Lung microvascular endothelial cell (primary cell): ENCODE measurements around the gene OR6N2. TPM values are rescaled to one million over a fixed set of nuclear protein-coding genes. Genes with fewer than 3 reads are reported as not detected.
A peak's percentile ranks its signal among the peaks of the same experiment; 100 is the strongest.

Experiments
- DNase-seq, 2 donors: peaks; one replicate each; pipeline versions ENCODE4 v3.0.0 to v3.0.0-alpha.2; 2010; ENCODE audit warnings: low read depth in 2 of 2
- total RNA-seq: library from RNA; depleted of rRNA; stranded (reverse); fragments of >200 nt; gene quantifications from 2 replicates; pipeline ENCODE4 v1.2.1, GENCODE V29; 2014

Gene OR6N2, protein sequence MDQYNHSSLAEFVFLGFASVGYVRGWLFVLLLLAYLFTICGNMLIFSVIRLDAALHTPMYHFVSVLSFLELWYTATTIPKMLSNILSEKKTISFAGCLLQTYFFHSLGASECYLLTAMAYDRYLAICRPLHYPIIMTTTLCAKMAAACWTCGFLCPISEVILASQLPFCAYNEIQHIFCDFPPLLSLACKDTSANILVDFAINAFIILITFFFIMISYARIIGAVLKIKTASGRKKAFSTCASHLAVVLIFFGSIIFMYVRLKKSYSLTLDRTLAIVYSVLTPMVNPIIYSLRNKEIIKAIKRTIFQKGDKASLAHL
- not detected in 2 replicates for total RNA-seq

DNA sequence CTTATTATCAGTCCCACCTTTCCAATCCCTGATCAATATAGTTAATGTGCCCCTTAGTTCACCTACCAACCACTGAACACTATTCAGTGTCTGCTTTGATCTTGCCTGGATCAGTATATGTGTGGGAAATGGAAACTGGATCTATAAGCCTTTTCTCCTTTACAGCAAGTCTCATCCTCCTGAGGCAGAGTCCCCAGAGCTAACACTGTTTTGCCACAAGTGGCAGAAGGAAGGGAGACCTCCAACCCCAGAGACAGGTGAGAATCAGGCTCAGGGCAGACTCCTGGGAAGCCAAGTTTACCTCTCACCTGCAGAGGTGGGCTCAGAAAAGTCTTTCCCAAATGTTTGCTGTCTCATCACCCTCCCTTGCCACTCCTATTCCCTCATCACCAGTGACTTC lies at the start of gene OR6N2:
OR6N2 (minus strand) TSS at position 101 of the 400 bp plus-strand sequence. CDS start 3,569 bp downstream, outside the sequence.
- DNase-seq, result no peak

DNA sequence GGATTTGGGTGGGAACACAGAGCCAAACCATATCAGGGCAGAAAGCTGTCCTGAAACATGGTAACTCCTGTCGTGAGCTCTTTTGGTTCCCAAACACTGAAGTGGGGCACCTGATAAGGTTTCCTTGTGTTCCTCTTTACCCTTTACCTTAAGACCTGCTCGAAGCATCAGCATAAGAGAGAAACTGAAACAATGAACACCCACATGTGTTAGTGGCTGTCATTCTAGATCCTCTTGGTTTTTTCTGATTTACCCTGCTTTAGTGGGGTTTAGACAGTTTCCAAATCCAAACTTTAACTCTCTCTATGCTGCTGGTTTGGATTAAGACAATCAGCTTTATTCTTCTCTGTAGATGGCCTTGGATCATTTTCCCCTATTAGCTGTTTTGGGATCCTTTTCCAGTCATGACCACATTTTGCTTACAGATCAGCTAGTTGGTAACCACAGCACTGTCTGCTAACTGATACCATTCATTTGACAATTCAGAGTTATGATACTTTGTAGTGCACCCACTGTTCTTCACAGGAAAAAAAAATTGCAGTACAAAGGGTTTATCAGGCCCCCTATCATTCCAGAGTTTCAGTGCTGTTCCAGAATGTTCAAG lies 49.2 kb upstream of the OR6N2 start:
- DNase-seq, result no peak

DNA sequence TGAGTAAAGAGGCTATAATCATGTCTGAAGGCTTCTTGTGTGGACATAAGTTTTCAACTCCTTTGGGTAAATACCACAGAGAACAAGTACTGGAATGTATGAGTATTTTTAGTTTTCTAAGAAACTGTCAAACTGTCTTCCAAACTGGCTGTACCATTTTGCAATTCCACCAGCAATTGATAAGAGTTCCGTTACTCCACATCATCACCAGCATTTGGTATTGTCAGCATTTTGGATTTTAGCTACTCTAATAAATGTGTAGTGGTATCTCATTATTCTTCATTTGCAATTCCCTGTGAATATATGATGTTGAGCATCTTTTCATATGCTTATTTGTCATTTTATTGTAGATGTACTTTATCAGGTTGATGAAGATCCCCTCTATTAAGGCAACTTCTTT lies 40.7 kb upstream of the OR6N2 start:
- no peak for DNase-seq

DNA sequence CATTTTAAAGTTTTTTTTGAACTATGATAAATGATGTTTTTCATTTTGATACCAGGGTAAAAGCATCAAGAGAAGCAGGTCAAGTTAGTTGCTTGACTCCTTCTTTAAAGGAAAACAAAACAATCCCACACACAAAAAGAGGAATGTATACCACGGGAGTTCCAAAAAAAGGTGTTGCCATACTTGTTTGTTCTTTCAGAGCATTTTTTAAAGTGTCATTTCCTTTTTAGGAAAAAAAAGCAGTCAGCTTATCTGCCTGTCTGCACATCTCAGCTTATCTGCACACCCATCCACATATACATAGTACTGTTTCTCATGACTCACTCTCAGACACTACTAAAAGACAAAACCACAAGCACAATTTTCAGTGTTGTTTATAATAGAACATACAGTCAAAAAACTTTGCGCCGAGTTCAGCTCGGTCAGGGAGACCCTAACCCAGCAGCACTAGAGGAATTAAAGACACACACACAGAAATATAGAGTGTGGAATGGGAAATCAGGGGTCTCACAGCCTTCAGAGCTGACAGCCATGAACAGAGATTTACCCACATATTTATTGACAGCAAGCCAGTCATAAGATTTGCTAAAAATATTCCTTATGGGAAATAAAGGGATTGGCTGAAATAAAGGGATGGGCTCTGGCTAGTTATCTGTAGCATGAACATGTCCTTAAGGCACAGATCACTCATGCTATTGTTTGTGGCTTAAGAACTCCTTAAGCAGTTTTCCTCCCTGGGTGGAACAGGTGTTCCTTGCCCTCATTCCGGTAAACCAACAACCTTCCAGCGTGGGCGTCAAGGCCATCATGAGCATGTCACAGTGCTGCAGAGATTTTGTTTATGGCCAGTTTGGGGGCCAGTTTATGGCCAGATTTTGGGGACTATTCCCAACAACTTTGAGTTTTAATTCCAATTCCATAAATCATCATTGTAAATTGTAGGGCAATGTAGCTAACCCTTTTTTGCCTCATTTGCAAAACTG lies 38.7 kb upstream of the OR6N2 start:
- peak; percentile 11 to 42 for DNase-seq

DNA sequence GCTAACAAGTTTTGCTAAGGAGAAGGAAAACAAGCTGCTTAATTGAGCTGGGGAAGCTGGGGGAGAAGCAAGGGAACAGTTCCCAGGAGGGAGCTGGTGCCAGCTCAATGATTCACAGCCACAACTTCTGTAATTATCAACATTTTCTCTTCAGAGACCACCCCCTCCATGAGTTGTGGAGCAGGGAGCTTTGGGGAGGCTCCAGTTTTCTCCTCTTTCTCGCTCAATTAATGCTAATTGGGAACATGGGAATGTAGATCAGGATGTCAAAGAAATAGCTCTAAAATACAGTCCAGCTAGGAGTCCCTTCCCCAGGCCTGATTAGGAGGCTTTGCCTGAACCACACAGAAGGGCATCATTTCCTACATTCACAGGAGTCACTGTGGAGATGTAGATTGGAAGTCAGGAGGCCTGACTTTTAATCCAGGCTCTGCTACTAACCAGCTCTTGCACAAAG lies 38.0 kb upstream of the OR6N2 start:
- peak in 1 of 2 donors; percentile 9 for DNase-seq

DNA sequence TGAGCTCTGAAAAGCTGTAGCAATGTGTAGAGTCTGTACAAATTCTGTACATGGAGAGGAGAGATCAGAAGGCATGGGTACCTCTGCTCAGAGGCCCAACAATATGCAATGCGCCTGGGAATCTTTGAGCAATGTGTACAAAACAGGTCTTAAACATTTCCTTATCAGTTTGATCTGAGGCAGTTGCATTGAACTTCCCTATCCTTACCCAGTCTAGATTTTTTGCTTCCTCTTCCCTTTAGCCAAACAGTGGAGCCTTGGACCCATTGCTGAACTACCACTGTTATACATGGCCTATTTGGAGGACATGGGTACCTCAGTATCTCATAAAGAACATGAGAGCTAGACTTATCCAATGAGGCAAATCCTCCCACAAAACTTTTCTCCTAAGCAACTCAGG lies 37.6 kb upstream of the OR6N2 start:
- no peak for DNase-seq

DNA sequence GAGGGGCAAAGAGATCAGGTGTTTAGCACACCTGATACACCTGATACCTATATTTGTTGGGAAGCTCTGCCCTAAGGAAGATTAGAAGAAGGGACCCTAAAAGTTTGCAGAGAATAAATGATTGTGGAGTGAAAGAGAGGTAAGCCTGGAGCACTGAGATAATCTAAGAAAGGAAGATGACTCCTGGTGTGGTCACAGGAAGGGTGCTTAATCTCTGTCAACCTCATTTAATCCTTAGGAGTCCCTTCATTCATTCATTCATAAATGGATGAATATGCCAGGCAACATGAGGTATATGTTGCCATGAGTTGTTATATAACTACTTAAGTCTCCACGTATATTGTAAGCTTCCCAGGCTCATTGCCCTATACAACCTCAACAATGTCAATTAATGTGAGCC lies 34.0 kb upstream of the OR6N2 start:
- no peak for DNase-seq

DNA sequence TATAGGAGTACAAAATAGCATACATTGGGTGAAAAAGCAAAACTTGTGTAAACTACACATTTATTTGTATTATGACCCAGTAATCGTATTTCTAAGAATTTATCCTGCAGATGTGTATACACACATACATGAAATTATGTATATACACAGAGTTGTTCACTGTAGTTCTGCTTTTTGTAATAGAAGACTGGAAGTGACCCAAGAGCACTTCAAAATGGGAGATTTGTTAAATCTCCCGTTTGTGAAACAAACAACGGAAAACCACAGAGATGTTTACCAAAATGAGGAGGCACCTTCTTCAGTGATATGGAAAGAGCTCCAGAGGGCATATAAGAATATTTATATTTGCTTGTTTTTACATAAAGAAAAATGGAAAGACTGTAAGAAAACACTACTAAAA lies 32.2 kb upstream of the OR6N2 start:
- no peak for DNase-seq

DNA sequence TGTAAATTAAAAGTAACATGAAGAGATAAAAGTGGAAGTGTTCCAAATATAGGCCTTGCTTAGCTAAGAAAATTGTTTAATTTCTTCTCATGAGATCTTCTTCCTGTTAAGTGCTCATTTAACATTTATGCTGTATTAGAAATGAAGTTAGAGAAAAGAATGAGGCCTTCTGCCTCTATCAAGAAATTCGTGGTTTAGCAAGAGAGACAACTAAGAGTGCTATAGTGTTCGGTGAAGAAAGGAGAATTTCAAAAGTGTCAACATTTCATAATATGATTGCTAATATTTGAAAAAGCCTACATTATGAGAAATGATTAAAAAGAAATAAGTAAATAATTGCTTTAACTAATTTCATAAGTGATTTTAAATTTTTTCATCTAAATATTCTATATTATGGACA lies 31.3 kb upstream of the OR6N2 start:
- DNase-seq, result no peak

DNA sequence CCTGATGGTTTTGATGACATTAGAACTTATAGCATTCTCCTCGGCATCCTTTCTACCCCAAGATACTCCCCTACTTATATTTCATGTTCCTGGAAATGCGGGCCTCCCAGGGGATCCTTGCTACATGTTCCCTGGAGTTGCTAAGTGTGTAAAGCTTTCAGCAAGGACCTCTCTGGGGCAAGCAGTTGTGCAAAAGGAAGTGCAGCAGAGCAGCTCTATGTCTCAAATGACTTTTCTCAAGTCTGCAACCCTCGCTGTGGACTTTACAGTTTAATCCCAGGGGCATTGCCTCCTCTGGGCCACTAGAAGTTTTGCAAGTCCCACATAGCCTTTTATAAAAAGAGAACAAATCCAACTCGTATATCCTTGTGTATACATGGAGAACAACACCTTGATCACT lies 29.3 kb upstream of the OR6N2 start:
- no peak for DNase-seq

DNA sequence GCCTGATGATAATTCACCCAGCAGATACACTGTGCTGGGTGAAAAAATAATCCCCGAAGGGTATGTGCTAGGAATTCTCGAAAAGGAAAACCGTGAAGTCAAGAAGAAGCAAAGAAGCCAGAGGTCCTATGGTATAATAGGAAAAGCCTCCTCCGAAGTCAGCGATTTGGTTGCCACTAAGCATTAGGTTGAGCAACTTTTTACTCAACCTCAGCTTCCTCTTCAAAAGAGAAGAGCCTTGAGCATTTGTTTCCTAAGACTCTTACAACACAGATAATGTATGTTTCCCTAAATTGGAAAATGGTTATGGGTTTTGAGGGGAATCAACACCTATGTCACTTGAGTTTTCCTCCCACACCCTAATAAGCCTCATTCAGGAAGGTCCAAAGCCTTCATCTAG lies 28.9 kb upstream of the OR6N2 start:
- no peak for DNase-seq

DNA sequence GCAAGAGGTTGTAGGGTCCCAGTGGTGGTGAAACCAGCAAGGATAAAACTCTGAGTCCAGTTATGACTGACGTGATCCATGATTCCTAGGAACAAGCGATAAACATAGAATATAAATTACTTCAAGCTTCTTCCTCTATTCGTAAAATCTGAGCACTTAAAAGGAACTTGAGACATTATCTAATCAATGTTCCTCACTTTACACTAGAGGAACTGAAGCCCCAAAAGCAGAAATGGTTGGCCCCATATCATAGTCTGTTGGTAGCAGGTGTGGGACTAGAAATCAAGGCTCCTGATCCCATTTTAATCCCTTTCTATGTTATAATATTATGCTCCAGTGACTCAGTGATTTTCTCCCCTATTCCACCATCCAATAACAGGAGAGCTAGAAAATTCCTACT lies 28.3 kb upstream of the OR6N2 start:
- no peak for DNase-seq

DNA sequence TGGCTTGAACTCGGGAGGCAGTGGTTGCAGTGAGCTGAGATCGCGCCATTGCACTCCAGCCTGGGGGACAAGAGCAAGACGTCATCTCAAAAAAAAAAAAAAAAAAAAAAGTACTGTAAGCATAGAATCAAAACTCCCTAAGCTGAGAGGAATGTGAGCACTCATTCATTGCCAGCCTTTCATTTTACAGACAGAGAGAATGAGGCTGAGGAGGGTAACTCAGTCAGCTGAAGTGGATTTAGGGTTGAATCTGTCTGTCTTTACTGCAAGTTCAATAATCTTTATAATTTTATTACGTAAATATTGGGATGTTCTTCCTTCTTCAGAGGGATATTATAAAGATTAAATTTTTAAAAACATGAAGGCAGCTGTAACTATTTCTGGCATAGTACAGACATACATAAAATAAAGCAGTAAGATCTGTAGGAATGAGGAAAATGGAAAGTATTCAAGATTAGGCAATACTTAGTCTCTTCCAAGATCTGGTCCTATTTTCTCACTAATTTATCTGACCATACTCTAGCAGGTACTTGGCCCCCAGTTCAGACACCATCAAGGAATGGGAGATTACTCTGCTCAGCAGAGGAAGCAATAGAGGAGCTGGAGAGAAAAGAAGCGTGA lies 26.0 kb upstream of the OR6N2 start:
- DNase-seq, result no peak

DNA sequence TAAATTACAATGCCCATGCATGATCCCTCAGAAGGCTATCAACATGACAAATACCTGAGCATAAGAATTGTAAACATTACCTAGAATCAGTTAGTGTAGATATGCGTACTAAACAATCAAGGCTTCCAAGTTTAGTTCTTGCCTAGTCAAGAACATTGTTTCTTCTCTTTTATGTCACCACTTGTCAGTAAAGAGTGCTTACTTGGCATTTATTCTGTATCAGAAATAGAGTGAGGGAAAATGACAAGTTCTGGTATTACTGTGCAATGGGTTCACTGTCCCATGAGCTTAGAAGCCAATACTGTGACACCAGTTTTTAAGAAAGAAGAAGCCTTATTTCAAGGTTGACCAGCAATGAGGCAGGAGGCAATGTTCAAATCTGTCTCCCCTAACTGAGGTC lies 22.7 kb upstream of the OR6N2 start:
- DNase-seq, result no peak

DNA sequence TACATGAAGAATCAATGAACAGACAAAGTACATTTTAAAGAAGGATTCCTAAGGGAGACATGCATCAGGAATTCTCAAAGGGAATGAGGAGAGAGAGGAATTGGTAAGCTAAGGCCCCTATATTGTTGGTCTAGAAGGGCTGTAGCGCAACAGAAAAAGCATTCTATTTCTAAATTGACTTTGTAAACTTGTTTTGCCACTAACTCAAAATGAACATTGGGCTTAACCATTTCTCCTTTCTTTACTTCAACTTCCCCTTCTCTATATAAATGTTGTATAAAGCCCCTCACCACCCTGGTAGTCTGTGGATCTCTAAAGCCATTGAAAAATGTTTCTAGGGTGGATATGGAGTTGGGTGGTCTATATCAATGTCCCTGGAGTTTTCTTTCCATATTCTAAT lies 20.4 kb upstream of the OR6N2 start:
- no peak for DNase-seq

DNA sequence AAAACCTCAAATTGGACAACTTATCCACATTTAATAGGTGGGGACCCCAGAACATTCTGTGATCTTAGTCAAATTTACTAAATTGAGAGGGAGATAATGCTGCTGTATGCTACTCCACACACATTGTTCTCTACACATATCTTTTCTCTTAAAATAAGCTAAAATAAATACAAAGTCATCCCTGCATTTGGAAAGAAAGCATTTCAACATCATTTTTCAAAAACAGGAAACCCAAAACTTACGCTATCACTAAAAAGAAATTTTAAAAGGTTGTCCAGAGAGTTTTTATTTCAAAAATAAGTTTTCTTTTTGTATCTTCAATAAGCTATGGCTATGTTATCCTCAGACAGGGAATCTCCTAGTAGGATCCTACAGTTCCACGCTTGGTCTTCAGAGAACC lies 19.5 kb upstream of the OR6N2 start:
- DNase-seq, result no peak

DNA sequence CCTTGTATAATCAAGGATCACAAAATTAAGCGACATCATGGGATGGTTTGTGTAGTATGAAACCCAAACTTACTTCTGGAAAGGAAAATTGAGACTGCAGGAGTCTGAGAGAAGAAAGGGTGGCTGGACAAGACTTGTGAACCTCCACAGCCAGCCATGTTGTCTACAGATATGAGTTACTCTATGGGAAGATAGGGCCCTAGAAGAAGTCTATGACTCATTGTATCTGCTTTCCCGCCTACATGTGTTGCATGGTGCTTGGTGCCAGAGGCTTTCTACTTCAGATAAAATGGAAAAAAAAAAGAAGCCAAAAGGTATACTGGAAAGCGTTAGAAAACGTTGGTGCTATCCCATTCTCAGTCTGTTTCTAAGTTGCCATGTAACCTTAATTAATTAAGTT lies 18.7 kb upstream of the OR6N2 start:
- DNase-seq, result no peak

DNA sequence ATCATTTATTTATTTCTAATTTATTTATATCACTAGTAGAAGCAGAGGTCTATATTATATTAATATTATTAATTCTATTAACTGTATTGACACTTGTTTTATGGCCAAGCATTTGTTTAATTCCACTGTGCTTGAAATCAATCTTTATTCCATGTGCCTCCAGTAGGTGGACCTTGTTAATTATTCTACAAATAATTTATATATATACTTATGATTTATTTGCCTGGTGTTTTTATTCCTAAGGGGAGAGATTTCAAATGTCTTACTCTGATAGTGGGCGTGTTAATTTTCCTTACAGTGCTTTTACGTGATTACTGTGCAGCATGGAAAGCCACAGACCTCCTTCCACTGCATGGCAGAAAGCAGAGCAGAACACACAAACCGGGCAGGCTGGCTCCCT lies 17.5 kb upstream of the OR6N2 start:
- peak in 1 of 2 donors; percentile 8 for DNase-seq

DNA sequence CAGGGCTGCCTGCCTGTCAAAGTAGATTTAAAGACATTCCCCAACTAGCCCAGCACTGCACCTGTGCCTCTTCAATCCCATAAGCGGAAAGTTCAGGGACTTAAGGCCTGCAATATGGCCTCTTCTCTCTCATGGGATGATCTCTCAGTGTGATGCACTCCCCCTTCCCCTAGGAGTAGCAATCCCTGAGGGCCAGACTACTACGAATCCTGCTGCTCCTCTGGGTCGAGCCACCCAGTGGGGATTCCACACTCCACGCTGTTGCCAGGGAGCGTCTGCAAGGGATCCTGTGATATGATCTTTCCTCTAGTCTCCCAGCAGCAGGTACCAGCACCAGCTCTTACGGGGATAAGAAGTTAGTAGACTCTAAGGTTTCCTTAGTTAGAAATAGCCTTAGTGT lies 13.2 kb upstream of the OR6N2 start:
- DNase-seq, result no peak

DNA sequence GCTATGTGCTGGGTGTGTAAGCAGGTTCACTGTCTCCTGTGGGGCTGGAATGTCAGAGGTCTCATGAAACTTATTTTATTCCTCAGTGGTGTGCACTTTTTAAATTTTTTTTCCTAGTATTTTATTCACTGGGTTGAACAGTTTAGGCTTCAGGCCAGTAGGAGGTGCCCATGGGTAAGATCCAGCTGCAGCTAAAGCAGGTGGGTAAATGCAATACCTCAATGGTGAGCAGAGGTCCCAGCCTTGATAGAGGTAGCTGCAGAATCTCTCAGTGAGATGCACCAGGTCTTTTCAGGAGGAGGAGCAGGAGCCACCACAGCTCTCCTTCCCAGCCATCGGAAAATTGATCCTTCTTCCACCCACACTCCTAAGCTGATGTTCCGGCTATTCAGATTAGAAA lies 12.6 kb upstream of the OR6N2 start:
- DNase-seq, result peak in 1 of 2 donors; percentile 7

DNA sequence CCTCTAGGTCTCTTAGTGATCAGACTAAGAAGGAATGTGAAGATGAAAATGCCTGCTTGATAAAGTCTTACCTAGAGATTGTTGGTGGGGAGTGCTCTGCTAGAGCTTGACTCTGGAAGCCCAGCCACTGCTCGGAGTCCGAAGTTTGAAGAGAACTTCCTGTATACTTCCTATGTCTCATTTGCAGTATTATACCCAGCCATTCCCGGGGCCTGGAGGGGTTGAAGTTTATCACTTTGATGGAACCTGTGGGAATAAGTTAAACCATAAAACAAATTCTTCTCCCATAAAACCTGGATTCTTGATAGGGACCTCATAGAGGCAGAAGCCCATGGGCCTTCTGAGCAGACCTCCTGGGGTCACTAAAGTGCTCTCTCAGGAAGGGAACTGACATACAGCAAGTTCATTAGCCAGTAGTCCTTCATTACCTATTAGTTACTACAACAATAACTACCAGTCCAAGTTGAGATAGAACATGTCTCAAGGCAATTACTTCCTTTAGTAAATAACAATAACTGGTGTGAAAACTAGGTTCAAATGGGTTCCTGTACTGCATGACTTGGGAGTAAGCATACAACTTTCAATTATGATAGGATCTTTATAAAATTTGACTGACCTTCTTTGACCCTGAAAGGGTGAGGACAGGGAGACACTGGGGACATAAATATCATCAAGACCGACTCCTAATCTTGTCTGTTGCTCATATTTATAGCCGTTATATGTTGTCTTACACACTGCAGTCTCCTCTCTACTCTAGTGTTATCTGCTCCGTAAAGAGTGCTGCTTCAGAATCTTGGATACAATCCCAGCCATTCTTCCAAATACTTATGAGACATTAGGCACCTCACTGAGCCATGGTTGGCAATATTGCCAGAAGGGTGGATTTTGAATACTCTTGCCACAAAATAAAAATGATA lies 8.8 kb downstream of the OR6N2 start, which contains the start of gene OR6N1:
OR6N1 (minus strand) TSS at position 246 of the 917 bp plus-strand sequence. CDS start 5,513 bp downstream, outside the sequence.
- peak in 1 of 2 donors; percentile 41 for DNase-seq
